Keratinocyte (primary cell): ENCODE measurements around the gene BRINP1.

Source experiments
- CTCF ChIP-seq, 3 experiments: IDR thresholded peaks in 1 of 3; conservative IDR thresholded peaks in 1 of 3; optimal IDR thresholded peaks in 1 of 3; 2 replicates in 2 of 3; 3 replicates in 1 of 3; pipeline versions ENCODE3 to v1.5.1; 2011; ENCODE audit warnings: low read length in 3 of 3, mild to moderate bottlenecking in 3 of 3, moderate library complexity in 2 of 3, control low read depth in 1 of 3, inconsistent platforms in 1 of 3; ENCODE audit not compliant: insufficient read depth in 2 of 3; ENCODE audit errors: extremely low read depth in 1 of 3
- EZH2 ChIP-seq: IDR thresholded peaks from one replicate; pipeline ENCODE4 v1.6.1; 2012; ENCODE audit warnings: inconsistent platforms, mild to moderate bottlenecking, low read length, moderate library complexity

DNA sequence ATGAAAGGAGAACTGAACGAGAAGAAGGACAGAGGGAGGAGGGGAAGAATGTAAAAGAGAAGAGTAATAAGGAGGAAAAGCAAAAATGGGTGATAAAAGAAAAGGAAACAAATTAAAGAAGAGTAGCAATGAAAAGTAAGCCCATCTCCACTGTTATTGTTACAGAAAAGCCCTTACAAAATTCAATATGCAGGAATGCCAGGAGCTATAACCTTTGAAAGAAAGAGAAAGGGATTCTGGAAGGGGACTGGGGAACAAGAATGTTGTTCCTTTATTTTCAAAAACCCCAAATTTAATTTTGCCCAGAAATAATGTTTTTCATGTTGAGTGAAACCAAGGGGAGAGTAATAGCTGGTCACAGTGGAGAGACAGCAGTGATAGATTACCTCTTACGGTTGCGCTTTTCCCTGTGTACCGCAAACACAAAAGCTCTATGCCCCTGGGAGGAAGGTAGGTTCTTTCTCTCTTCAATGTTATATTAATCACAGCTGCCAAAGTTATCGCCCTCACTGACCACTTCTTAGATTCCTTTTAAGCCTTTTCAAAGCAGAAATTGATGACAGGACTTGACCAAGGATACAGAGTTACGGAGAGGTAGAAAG, 86.7 kb downstream of the BRINP1 start:
- TF ChIP-seq CTCF (optimal IDR thresholded peaks at IDR 0.05 in 1 of 3, IDR thresholded peaks at IDR 0.05 in 1 of 3, conservative IDR thresholded peaks at IDR 0.05 in 1 of 3; ENCODE audit: extremely low read depth in 1 of 3, insufficient read depth in 2 of 3, low read length in 3 of 3) = no peak
- no peak for TF ChIP-seq EZH2
